ENCODE data around the gene TMSB10.

The TMSB10 gene

GRCh38 chr2:84925724-84926376 is 20.4 kb downstream of the TMSB10 start (continued):
- TF ChIP-seq ZBTB26 (tag by site-specific recombination; optimal IDR thresholded peaks at IDR 0.05) (peak; percentile 22), PATZ1 (tag by site-specific recombination; IDR thresholded peaks at IDR 0.05) (peak; percentile 25; the same call in 1 of the 2 replicates), GLIS1 (tag by site-specific recombination; IDR thresholded peaks at IDR 0.05) (peak; percentile 13; the same call in 1 of the 2 replicates), ZNF660 (tag by site-specific recombination; IDR thresholded peaks at IDR 0.05) (peak; percentile 93), SP7 (tag by site-specific recombination; IDR thresholded peaks at IDR 0.05) (peak; percentile 74), KLF9 (tag by site-specific recombination; IDR thresholded peaks at IDR 0.05; ENCODE audit: low read depth) (peak; percentile 76), ZNF548 (tag by site-specific recombination; IDR thresholded peaks at IDR 0.05) (no peak), OVOL3 (tag by site-specific recombination; IDR thresholded peaks at IDR 0.05) (no peak), ZSCAN30 (tag by site-specific recombination; IDR thresholded peaks at IDR 0.05) (peak; percentile 96), ZNF501 (tag by site-specific recombination; IDR thresholded peaks at IDR 0.05) (peak; percentile 90), ZSCAN5A (tag by site-specific recombination; IDR thresholded peaks at IDR 0.05) (no peak), GLIS2 (tag by site-specific recombination; IDR thresholded peaks at IDR 0.05) (0 out of 2 replicates have a peak, but pooled peaks have one; percentile 15), SP3 (tag by site-specific recombination; IDR thresholded peaks at IDR 0.05) (peak; percentile 92), ZBTB1 (tag by site-specific recombination; IDR thresholded peaks at IDR 0.05) (no peak), ZSCAN4 (tag by site-specific recombination; IDR thresholded peaks at IDR 0.05) (peak; percentile 45), ZEB2 (tag by site-specific recombination; IDR thresholded peaks at IDR 0.05) (peak; percentile 89), ZNF341 (tag by site-specific recombination; IDR thresholded peaks at IDR 0.05; ENCODE audit: low read depth) (peak; percentile 75), ZNF175 (tag by site-specific recombination; IDR thresholded peaks at IDR 0.05) (no peak), ZNF692 (tag by site-specific recombination; IDR thresholded peaks at IDR 0.05) (peak; percentile 80), ZNF707 (tag by site-specific recombination; IDR thresholded peaks at IDR 0.05) (no peak), PRDM4 (tag by site-specific recombination; IDR thresholded peaks at IDR 0.05) (peak; percentile 51), ZNF747 (tag by site-specific recombination; IDR thresholded peaks at IDR 0.05) (no peak), ZNF266 (tag by site-specific recombination; IDR thresholded peaks at IDR 0.05; ENCODE audit: low read depth) (no peak), KLF7 (tag by site-specific recombination; IDR thresholded peaks at IDR 0.05; ENCODE audit: borderline replicate concordance) (peak; percentile 72; the same call in 1 of the 2 replicates), ZNF24 (tag by site-specific recombination; IDR thresholded peaks at IDR 0.05) (peak; percentile 82; the same call in 1 of the 2 replicates), ZNF138 (tag by site-specific recombination; IDR thresholded peaks at IDR 0.05; ENCODE audit: borderline replicate concordance) (no peak)

Data from HEK293 (cell line).